Testis (tissue), 3 donors: ENCODE measurements around the gene PRSS12. TPM values are rescaled to one million over a fixed set of nuclear protein-coding genes. Genes with fewer than 3 reads are reported as not detected.

Experiments
- DNase-seq: peaks from one replicate; pipeline ENCODE4 v3.0.0-alpha.2; 2019
- H3K27ac ChIP-seq, 2 donors: fragments of 200-600 bp; sonication (generic); one replicate each; pipeline ENCODE4 v1.5.1; 2019
- H3K27me3 ChIP-seq: fragments of 200-600 bp; sonication (generic); one replicate; pipeline ENCODE4 v1.5.1; 2019
- H3K36me3 ChIP-seq: fragments of 200-600 bp; sonication (generic); one replicate; pipeline ENCODE4 v1.5.1; 2017; ENCODE audit warnings: low read depth; ENCODE audit errors: missing control alignments
- H3K4me1 ChIP-seq: fragments of 200-600 bp; sonication (generic); one replicate; pipeline ENCODE4 v1.5.1; 2019
- H3K4me3 ChIP-seq, 2 donors: fragments of 200-600 bp; sonication (generic); one replicate each; pipeline ENCODE4 v1.5.1; 2017 to 2019
- H3K9me3 ChIP-seq: fragments of 200-600 bp; sonication (generic); one replicate; pipeline ENCODE4 v1.5.1; 2017
- POLR2A ChIP-seq: fragments of 450-650 bp; IDR thresholded peaks from one replicate; pipeline ENCODE4 v1.6.1; 2017; ENCODE audit warnings: antibody characterized with exemption, mild to moderate bottlenecking, moderate library complexity
- WGBS, 2 donors: methylation state at CpG; one replicate each; pipeline ENCODE4 v1.1.5; 2018; 5-methylcytosine and 5-hydroxymethylcytosine counted together
- intact Hi-C: fragments of 100-400 bp; cut with DNase I; formaldehyde crosslinking; loops from one replicate; pipeline ENCODE4 v1.15.1; 2023; ENCODE audit warnings: low total_unique reads
- polyA plus RNA-seq: library from polyadenylated mRNA; stranded (reverse); fragments of 350-450 nt; fragmentation: Illumina TruSeq; extraction: RNeasy Lipid Tissue Mini Kit (QIAGEN cat#74804); gene quantifications from one replicate; pipeline ENCODE4 v1.2.3, GENCODE V29; 2014; ENCODE audit warnings: low read depth, low replicate concordance; ENCODE audit not compliant: insufficient read depth
- total RNA-seq, 2 donors: library from RNA; depleted of rRNA; stranded (reverse); fragments of >200 nt; gene quantifications; one replicate each; pipeline ENCODE4 v1.2.3, GENCODE V29; 2016
- TF ChIP-seq, protein P1 (sequence below), 3 experiments: fragments of 450-650 bp in 2 of 3; fragments of 200-600 bp in 1 of 3; sonication (generic) in 1 of 3; IDR thresholded peaks; one replicate each; pipeline ENCODE4 v1.5.1; 2016 to 2019; ENCODE audit warnings: antibody characterized with exemption in 3 of 3, mild to moderate bottlenecking in 2 of 3, moderate library complexity in 1 of 3

Gene PRSS12
- total and polyA plus RNA-seq, 3 donors from 2014 or later = 33.9 to 65.4 (median 41.5) TPM

GRCh38 chr4:118289794-118290193, 63.0 kb downstream of the PRSS12 start:
- H3K27ac ChIP-seq = no peak overlapping the region
- no peaks in the 10 kb centered on the region for H3K36me3 ChIP-seq
- H3K27me3 ChIP-seq = no peaks in the 10 kb centered on the region
- TF ChIP-seq, protein P1, sequence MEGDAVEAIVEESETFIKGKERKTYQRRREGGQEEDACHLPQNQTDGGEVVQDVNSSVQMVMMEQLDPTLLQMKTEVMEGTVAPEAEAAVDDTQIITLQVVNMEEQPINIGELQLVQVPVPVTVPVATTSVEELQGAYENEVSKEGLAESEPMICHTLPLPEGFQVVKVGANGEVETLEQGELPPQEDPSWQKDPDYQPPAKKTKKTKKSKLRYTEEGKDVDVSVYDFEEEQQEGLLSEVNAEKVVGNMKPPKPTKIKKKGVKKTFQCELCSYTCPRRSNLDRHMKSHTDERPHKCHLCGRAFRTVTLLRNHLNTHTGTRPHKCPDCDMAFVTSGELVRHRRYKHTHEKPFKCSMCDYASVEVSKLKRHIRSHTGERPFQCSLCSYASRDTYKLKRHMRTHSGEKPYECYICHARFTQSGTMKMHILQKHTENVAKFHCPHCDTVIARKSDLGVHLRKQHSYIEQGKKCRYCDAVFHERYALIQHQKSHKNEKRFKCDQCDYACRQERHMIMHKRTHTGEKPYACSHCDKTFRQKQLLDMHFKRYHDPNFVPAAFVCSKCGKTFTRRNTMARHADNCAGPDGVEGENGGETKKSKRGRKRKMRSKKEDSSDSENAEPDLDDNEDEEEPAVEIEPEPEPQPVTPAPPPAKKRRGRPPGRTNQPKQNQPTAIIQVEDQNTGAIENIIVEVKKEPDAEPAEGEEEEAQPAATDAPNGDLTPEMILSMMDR (IDR thresholded peaks at IDR 0.05) = no peak
- no peak for TF ChIP-seq POLR2A
- H3K4me1 ChIP-seq = peaks cover 9% of the 10 kb centered on the region
- 25 to 29% methylated on average over 1 of the region's 1 CpG for WGBS, 2 donors
- DNase-seq = no peak
- intact Hi-C loops = no loop called here
- no peaks in the 10 kb centered on the region for H3K9me3 ChIP-seq
- H3K4me3 ChIP-seq = no peak overlapping the region

DNA sequence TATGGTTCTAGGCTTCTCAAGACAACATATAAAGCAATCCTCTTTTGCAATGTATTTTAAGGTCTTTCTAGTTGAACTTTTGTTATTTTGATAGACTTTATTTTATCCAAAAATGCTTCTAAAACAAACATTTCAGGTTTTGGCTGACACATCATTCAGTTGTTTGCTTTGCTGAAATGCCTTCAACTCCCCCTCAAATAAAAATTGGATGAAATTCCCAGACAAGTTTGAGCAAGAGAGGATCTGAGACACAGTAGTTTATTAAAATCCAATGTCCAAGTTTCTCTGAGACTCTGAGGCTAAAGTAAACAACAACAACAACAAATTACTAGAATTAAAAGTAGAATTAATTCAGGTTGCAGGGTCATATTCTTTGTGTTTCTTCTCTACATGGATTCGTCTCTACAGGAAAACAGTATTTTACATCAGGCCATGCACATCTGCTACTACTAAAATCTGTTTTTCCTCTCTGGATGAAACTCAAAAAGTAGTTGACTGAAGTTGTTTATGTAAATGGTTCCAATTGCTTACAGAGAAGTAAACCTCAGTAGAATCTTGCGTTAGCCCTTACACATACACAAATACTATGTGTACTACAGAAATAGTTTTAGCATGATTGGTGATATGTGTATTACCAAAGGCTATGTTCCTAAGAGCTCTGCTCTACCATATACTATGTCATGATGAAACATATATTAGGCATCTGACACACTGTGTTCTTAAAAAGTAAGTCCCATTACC, 64.9 kb downstream of the PRSS12 start:
- no peak for DNase-seq
- H3K36me3 ChIP-seq = no peaks in the 10 kb centered on the region
- intact Hi-C loops = no loop called here
- WGBS, 2 donors = 75 to 77% methylated on average over 2 of the region's 2 CpGs
- no peaks in the 10 kb centered on the region for H3K9me3 ChIP-seq
- no peak overlapping the region for H3K27ac ChIP-seq
- H3K4me1 ChIP-seq = peaks cover 9% of the 10 kb centered on the region
- H3K27me3 ChIP-seq = no peaks in the 10 kb centered on the region
- H3K4me3 ChIP-seq = no peak overlapping the region
- TF ChIP-seq POLR2A = no peak
- TF ChIP-seq, protein P1 (IDR thresholded peaks at IDR 0.05) = no peak

DNA sequence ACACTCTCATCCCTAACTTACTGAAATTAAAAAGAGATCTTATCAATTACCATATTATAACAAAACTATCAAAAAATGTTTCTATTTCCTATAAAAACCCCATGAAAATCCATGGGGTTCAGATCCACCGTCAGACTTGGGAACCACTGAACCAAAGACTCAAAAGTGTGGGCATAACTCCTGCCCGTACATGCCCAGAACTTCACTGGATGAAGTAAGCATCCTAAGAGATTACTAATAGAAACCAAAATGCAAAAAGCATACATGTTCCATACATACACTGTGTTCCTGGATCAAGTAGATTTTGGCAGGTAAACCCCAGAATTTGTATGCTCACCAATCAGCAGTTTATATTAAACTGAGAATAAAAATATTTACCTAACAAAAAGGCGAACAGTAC, 66.1 kb downstream of the PRSS12 start:
- H3K9me3 ChIP-seq = no peaks in the 10 kb centered on the region
- no peaks in the 10 kb centered on the region for H3K27me3 ChIP-seq
- no peak overlapping the region for H3K27ac ChIP-seq
- intact Hi-C loops = no loop called here
- no peak for DNase-seq
- TF ChIP-seq, protein P1 (IDR thresholded peaks at IDR 0.05) = no peak
- no peak for TF ChIP-seq POLR2A
- H3K4me1 ChIP-seq = peaks cover 9% of the 10 kb centered on the region
- 98 to 99% methylated on average over 3 of the region's 3 CpGs for WGBS, 2 donors
- no peaks in the 10 kb centered on the region for H3K36me3 ChIP-seq
- H3K4me3 ChIP-seq = no peak overlapping the region

DNA sequence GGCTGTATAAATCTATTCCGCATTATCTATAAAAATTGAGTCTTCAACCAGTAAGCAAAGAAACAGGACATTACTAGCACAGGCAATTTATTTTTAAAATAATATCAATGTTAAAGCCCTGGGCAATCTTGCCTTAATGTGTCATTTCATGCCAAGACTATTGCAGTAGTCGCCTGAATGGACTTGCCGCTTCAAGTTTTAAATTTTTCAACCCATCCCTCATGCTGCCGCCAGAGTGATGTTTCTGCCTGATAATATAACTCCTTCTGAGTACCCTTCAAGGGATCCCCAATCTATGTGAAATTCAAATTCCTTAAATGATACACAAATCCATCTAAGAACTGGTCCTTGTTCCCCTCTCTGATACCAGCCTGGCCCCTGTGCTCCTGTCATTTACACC, 66.9 kb downstream of the PRSS12 start:
- intact Hi-C loops = no loop called here
- WGBS, 2 donors = 95 to 98% methylated on average over 4 of the region's 4 CpGs
- TF ChIP-seq POLR2A = no peak
- TF ChIP-seq, protein P1 (IDR thresholded peaks at IDR 0.05) = no peak

DNA sequence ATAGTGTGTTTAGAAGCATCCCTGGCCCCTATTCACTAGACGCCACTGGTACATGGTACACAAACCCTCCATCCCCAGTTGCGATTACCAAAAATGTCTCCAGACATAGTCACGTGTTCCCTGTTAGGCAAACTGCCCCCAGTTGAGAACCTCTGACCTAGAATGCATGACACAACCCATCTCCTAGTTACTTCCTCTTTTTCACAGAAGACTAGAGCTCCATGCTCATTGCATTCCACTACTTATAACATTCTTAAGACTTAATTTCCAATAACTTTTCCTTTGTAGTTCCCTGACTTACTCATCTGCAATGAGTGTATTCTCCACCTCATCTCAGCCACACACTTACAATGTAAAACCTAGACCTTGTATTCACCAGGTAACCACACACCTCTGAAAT, 68.6 kb downstream of the PRSS12 start:
- Histone ChIP-seq H3K36me3 (no peaks in the 10 kb centered on the region), H3K9me3 (no peaks in the 10 kb centered on the region), H3K27ac (no peak overlapping the region), H3K27me3 (no peaks in the 10 kb centered on the region), H3K4me1 (peaks cover 5% of the 10 kb centered on the region), H3K4me3 (no peak overlapping the region)
- 85 to 90% methylated on average over 3 of the region's 3 CpGs for WGBS, 2 donors
- intact Hi-C loops = no loop called here
- DNase-seq = no peak
- TF ChIP-seq, protein P1 (IDR thresholded peaks at IDR 0.05) = no peak
- TF ChIP-seq POLR2A = no peak

More for the DNA sequence above, 66.9 kb downstream of the PRSS12 start:
- Histone ChIP-seq H3K4me3 (no peak overlapping the region), H3K27me3 (no peaks in the 10 kb centered on the region), H3K9me3 (no peaks in the 10 kb centered on the region), H3K36me3 (no peaks in the 10 kb centered on the region), H3K27ac (no peak overlapping the region), H3K4me1 (peaks cover 9% of the 10 kb centered on the region)
- no peak for DNase-seq
